Inflammatory macrophage treated with lipopolysaccharide for 4 hours (primary cell): Measurements from ENCODE around the gene DLL3.

Experiments used
- DNase-seq: peaks from one replicate; pipeline ENCODE4 v3.0.0-alpha.2; 2020

The DLL3 gene

DNA sequence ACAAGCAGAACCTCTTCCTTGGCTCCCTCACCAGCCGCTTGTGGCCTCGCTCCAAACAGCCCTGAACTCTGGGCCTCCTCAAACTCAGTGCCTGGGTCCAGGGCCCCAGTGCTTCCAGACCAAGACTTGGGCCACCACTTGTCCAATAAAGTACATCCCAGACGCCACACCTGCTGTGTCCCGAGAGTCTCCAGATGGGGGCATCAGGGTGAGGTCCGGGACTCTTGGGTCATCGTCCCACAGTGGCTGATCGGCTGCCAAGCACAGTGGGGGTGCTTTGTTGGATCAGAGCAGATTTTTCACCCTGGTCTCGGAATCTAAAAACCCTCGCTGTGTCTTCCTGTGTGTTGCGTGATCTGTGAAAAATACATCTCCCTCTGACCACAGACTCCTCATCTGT is 9.0 kb upstream of the DLL3 start:
- DNase-seq, result no peak

DNA sequence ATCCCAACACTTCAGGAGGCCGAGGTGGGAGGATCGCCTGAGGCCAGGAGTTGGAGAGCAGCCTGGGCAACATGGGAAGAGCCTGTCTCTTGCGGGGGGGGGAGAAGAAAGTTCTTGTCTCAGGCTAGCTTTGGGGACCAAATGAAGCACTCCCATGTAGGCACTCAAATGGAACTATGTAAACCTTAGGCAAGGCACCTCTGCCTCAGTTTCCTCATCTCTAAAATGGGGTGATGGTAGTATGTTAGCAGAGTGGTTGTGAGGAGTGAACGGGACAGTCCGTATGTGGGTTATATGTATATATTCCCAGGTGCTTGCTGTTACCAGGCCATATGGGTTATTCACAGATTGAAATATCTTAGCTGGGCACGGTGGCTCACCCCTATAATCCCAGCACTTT is 6.5 kb upstream of the DLL3 start:
- no peak for DNase-seq

DNA sequence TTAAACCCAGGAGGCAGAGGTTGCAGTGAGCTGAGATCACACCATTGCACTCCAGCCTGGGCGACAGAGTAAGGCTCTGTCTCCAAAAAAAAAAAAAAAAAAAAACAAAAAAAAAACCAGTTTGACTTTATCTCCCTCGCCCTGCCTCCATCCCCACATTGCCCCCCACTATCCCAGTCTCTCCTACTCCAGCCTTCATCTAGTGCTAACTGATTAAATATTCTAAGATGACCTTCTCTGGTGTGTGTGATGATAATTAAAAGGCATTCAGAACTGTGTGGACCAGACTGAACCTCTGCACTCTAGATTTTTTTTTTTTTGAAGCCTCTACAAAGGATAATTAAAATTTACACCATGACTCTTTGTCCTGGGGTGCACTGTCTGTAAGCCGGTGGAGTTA is 6.0 kb upstream of the DLL3 start:
- no peak for DNase-seq

DNA sequence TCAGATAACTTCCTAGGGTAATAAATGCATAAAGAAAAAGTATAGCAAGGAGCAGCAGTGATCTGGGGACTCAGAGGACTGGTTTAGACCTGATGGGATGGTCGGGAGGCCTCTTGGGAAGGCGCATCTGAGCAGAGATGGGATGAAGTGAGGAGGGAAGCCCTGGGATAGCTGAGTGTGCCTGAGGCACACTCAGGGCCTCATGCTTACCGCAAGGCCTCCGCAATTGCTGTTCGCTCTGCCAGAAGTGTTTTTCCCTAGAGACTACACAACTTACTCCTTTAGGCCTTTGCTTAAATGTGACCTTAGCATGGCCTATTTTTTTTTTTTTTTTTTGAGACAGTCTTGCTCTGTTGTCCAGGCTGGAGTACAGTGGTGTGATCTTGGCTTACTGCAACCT is 4.1 kb upstream of the DLL3 start:
- DNase-seq, result no peak

DNA sequence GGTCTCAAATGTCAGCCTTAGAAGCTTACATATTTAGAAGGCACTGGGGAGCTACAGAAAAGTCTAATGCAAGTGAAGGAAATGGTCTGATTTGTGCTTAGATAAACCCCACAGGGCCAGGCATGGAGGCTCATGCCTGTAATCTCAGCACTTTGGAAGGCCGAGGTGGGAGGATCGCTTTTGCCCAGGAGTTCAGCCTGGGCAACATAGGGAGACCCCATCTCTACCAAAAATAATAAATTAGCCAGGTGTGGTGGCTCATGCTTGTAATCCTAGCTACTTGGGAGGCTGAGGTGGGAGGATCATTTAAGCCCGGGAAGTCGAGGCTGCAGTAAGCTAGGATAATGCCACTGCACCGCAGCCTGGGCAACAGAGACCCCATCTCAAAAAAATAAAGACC is 2.7 kb upstream of the DLL3 start:
- no peak for DNase-seq

DNA sequence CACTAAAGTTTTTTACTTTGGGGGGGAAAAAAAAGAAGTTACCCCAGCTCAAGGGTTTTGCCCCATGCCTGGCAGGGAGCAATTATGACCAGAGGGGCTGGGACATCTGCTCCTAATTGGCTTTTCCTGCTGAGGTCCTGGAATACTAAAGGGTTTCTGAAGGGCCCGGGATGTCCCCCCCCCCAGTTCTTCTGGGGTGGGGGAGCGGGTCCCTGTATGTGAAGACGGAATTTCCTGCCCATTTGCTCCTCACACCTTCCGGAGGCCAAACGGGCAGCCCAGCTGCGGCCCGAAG is 1.1 kb upstream of the DLL3 start:
- no peak for DNase-seq

DNA sequence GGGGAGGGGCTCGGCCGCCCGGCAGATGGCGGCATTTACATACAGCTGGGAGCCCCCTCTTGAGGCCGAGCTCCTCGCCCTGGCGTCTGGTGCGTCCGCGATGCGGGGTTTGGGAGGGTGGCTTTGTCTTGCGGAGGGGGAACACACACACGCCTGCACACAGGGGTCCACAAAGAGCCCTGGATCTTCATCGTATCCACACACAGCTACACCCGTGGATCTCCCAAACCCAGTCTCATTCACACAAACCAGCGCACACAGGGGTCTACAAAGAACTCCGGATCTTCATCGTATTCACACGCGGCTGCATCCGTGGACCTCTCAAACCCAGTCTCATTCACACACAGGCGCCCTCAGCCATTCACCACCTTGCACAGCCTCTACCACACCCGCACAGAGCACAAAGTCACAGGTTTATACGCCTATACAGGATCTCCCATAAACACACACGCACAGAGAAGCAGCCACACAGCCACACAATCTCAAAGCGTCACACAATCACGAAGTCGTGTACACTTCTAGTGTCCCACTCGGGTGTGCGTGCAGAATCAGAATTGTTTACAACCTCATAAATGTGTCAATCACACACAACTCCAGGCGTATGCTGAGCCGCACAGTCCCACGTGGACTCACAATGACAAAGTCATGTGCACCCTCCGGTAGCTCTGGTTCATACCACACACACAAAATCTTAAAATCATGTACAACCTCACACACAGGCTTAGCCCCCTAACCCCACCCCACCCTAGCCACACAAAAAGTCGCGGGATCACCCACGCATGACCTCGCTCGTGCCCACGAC is 550 bp upstream of the DLL3 start:
- peak; percentile 28 for DNase-seq

DNA sequence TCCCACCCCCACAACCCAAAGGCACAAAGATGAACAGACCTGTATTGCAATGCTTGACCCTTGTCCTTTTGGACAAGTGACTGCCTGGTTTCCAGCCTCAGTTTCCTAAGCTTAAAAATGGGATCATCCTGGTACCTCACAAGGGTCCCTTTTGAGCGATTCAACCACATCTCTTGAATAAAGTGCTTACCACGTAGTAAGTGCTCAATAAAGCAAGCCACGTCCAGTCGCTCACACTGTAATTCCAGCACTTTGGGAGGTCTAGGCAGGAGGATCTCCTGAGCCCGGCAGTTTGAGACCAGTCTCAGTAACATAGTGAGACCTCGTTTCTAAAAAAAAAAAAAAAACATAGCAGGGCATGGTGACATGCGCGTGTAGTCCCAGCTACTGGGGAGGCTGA is 1.2 kb downstream of the DLL3 start:
- DNase-seq, result no peak

DNA sequence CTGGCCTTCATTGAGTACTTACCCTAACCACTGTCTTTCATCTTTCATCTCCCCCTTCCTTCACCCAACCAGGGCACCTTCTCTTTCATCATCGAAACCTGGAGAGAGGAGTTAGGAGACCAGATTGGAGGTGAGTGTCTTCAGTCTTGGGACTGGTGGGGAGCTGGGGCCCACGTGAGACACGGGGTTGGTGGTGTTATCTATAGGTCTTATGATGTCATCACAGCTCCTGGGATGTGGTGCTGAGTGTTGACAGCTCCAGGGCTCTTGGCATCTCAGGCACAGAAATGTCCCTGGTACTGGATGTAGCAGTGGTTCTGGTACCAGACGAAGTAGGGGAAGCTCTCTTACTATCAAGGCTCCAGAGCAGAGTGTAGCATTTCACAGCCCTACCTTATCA is 1.8 kb downstream of the DLL3 start:
- no peak for DNase-seq

DNA sequence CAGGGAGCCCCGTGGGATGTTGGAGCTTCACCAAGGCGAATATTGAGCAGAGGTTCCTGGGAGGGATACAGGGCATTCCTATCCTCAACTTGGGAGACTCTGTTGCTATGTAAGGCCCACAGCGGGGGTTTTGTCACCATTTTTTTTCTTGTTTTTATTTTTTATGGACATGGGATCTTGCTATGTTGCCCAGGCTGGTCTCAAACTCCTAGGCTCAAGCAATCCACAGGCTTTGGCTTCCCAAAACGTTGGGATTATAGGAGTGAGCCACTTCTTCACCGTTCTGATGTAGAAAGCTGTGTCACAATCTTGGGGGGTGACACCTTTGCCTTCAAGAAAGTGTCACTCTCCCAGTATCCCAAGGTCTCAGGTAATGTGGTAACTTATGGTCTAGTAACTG is 2.6 kb downstream of the DLL3 start:
- DNase-seq, result no peak

DNA sequence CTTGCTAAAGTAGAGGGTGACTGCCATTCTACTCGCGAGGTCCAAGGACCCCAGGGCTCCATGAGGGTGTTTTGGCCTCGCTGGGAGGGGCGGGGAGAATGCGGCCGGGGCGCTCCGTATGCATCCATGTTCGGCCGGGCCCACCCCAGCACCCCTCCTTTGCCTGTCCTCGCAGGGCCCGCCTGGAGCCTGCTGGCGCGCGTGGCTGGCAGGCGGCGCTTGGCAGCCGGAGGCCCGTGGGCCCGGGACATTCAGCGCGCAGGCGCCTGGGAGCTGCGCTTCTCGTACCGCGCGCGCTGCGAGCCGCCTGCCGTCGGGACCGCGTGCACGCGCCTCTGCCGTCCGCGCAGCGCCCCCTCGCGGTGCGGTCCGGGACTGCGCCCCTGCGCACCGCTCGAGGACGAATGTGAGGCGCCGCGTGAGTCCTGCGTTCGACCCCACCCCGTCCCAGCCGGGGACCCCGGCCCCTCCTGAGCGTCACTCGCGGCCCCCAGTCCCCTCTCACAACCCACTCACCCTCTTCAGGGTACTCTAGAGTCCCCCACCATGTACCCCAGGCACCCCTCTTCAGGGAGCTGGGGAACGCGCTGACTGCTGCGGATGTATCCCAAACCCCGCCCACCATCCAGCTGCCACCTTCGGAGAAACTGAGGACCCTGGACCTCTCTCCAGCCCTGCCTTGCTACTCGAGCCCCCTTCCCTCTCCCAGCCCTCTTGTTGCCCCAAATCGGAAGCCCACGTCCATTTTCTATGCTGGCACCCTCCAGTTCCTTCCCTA is 4.1 kb downstream of the DLL3 start:
- DNase-seq, result peak; percentile 82

DNA sequence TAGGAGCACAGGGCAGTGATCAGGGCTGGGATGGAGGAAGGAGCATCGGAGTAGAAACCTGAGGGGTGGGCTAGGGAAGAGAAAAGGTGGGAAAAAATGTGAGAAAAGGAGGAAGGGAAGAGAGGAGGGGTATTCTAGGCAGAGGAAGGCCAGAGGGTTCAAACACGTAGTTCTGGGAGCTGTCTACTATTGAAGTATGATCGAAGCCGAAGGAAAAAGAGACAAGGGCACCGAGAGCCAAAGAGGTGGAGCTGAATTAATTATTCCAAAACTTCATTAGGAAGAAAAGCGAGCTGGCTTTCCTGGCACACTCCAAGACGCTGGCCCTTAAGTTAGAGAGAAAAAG is 7.8 kb downstream of the DLL3 start:
- no peak for DNase-seq

DNA sequence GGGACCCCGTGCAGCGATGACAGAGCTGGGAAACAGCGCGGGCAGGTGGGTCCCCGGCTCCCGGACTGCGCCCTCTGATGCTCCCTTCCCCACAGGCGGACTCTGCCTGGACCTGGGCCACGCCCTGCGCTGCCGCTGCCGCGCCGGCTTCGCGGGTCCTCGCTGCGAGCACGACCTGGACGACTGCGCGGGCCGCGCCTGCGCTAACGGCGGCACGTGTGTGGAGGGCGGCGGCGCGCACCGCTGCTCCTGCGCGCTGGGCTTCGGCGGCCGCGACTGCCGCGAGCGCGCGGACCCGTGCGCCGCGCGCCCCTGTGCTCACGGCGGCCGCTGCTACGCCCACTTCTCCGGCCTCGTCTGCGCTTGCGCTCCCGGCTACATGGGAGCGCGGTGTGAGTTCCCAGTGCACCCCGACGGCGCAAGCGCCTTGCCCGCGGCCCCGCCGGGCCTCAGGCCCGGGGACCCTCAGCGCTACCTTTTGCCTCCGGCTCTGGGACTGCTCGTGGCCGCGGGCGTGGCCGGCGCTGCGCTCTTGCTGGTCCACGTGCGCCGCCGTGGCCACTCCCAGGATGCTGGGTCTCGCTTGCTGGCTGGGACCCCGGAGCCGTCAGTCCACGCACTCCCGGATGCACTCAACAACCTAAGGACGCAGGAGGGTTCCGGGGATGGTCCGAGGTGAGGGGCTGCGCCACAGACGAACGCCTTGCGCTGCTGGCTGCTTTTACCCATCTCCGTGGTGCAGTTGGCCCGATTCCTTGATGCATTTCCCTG is 8.4 kb downstream of the DLL3 start:
- peak; percentile 52 for DNase-seq

DNA sequence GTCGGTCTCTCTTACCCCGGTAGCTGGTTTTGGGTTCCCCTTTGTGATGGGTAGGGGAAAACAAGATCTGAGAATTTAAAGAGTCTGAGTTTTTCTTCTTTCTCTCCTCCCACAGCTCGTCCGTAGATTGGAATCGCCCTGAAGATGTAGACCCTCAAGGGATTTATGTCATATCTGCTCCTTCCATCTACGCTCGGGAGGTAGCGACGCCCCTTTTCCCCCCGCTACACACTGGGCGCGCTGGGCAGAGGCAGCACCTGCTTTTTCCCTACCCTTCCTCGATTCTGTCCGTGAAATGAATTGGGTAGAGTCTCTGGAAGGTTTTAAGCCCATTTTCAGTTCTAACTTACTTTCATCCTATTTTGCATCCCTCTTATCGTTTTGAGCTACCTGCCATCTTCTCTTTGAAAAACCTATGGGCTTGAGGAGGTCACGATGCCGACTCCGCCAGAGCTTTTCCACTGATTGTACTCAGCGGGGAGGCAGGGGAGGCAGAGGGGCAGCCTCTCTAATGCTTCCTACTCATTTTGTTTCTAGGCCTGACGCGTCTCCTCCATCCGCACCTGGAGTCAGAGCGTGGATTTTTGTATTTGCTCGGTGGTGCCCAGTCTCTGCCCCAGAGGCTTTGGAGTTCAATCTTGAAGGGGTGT is 9.1 kb downstream of the DLL3 start:
- no peak for DNase-seq

DNA sequence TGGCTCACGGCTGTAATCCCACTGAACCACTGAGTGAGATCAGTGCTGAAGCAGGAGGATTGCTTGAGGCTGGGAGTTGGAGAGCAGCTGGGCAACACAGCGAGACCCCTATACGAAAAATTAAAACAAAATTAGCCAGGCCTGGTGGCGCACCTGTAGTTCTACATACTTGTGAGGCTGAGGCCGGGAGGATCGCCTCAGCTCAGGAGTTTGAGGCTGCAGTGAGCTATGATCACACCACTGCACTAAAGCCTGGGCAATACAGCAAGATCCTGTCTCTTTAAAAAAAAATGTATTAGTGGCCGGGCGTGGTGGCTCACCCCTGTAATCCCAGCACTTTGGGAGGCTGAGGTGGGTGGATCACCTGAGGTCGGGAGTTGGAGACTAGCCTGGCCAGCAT is 9.9 kb downstream of the DLL3 start:
- DNase-seq, result no peak

DNA sequence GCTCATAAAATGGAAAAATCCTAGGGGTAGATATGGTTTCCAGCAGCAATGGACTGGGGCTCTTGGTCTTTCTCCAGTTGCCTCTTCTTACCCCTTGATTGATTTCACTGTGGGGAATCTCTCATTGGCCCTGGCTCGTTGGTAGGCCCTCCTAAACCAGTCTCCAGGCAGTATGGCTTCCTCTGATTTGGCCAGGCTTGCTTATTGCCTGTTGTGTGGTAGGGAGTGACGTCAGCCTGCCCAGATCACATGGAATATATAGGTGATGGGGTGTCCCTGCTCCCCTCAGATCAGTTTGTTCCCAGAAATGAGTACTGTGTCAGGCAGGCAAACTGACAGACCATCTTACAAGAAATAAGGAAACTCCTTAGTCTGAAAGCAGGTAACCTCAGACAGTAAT is 10.5 kb downstream of the DLL3 start:
- DNase-seq, result no peak

DNA sequence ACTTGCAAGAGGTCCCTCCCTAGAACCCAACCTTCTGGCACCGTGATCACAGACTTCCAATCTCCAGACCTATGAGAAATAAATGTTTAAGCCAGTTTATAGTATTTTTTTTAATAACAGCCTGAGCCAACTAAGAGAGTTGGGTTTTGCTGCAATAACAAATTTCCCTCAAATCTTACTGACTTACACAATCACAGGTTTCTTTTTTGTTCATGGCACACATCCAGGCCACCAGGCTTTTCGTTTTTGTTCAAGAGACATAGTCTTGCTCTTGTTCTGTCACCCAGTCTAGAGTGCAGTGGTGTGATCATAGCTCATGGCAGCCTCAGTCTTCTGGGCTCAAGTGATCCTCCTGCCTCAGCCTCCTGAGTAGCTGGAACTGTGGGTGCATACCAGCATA is 14.2 kb downstream of the DLL3 start:
- DNase-seq, result peak; percentile 73

DNA sequence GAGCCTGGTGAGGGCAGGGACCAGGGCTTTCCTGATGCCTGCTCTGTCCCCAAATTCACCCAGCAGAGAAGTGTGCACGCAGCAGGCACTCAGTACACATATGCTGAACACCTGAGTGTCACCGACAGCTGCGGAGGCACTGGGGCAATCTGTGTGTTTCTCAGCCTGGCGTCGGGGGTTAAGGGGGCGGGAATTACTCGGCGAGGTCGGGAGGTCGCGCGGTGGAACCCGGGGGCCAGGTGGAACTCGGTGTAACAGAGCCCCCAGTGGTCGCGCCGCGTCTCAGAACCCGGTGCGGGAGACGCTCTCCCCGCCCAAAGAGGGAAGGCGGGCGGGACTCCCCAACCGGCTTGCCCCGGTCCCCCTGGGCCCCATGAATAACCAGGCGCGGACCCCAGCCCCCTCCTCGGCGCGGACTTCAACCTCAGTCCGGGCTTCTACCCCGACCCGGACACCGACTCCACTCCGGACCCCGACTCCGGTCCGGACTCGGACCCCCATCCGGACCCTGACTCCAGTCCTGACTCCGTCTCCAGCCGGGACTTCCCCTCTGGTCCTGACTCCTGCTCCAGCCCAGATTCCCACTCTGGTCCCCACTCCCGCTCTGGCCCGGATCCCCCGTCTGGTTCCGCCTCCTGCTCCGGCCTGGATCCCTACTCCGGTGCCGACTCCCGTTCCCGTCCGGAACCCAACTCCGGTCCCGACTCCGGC is 16.2 kb downstream of the DLL3 start, which contains the start of gene SELENOV:
TSS of gene SELENOV (plus strand) at position 300 of the 711 bp plus-strand sequence. CDS start at position 374, 74 bp downstream.
- no peak for DNase-seq

DNA sequence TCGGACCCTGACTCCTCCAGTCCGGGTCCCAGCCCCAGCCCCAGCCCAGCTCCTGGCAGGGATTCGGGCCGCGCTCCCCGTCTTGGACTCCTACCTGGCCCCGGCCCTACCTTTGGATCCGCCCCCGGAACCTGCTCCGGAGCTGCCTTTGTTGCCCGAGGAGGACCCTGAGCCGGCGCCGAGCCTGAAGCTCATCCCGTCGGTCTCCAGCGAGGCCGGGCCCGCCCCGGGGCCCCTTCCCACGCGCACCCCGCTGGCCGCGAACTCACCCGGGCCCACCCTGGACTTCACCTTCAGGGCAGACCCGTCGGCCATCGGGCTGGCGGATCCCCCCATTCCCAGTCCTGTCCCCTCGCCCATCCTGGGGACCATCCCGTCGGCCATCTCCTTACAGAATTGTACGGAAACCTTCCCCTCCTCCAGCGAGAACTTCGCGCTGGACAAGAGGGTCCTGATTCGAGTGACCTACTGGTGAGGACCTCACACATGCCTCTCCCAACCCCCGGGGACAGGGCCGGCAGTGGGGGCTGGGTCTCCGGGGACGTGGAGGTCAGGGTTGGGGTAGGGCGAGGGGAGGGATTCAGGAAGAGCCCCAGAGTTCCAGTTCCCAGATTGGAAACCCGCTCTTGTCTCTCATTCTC is 16.9 kb downstream of the DLL3 start:
- DNase-seq, result no peak

DNA sequence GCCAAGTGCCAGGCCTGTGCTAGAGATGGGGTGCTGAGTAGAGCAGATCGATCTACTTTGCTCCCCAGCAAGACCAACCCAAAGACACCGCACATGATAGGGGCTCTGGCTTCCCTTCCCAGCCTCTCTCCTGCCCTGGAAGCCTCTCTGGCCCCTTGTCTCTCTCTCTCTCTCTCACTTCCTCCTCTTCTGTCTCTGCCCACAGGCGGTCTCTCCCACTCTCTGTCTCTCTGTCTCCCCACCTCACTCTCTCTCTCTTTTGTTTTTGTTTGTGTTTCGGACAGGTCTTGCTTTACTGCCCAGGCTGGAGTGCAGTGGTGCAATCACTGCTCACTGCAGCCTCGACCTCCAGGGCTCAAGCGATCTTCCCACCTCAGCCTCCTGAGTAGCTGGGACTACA is 17.5 kb downstream of the DLL3 start:
- DNase-seq, result peak; percentile 50

DNA sequence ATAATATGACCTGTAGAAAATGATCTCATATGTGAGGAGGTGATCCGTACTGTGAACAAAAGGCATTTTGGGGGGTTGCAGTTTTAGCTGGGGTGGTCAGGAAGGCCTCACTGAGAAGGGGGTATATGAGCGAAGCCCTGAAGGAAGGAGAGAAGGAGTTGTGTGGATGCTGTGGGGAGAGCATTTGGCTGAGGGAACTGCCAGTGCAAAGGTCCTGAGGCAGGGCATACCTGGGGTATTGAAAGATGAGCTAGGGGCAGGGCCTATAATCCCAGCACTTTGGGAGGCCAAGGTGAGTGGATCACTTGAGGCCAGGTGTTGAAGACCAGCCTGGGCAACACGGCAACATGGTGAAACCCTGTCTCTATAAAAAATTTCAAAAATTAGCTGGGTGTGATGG is 18.7 kb downstream of the DLL3 start:
- no peak for DNase-seq

DNA sequence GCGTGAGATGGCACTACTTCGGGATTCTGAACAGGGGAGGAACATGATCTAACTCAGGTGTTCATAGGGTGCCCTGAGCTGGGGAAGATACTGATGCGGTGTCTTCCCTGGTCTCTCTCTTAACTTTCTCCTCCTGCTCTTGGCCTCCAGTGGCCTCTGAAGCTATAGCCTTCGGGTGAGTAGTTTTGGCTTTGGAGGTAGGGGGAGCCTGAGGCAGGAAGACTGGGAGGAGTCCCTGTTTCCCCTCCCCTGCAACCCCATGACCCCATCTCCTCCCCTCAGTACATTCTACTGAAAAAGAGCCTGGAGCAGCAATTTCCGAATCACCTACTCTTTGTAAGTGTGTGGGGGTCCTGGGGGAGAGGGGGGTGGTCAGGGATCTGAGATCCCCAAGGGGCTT is 19.7 kb downstream of the DLL3 start:
- no peak for DNase-seq
